CD4-positive, alpha-beta T cell treated with Interleukin-17A for 1 hour (primary cell): ENCODE measurements around the gene SLAMF1.
A peak's percentile ranks its signal among the peaks of the same experiment; 100 is the strongest.

Experiments used
- DNase-seq: peaks from one replicate; pipeline ENCODE4 v3.0.0-alpha.2; 2020

Gene SLAMF1

GRCh38 chr1:160622501-160623226, 24.2 kb downstream of the SLAMF1 start:
- no peak for DNase-seq

- DNase-seq: no peak
Measured at GRCh38 chr1:160621633-160622413, 25.0 kb downstream of the SLAMF1 start.

GRCh38 chr1:160620942-160621632, 25.8 kb downstream of the SLAMF1 start:
- DNase-seq: no peak

DNA sequence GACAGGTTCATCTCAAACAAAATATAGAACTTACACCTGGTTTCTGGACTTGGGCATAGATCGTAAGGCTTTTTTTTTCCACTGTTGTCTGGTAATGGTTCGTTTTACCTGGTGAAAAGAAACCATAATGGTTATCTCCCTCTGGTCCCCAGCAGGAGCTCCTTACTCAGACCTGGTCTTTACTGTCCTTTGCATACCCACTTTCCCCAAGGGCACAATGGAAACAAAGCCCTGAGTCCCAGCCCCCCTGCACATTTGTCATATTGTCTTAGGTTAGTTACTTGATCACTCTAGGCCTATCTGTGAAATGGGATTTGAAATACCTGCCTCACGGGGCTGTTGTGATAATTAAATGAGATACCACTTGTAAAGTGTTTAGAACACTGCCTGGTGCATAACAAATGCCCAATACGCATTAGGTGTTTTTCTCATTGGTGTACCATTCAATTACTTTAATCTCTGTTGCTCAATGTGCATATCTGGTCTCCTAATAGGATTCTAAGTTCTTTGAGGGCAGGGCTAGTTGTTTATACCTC, 27.0 kb downstream of the SLAMF1 start:
- DNase-seq: no peak

DNA sequence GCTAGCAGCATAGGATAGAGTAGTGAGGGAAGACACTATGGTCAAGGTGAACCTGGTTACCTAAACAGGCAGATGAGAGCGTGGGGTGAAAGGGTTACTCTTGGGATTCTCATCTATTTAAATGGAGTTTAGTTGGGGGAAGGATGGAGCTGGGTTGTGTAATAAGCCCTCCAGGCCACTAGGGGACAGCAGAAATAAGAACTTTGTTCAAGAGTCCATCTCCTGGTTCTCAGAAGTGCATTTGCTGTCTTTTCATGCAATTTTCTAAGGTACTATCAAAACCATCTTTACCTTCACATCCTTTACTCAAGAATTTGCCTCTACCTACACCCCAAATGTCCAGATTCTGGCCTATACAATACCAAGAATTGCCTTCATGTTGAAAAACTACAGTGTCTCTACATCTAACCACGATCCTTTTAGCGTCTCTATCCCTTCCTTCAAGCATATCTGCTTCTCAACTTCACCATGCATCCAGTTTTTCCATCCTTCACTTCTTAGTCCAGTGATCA, 28.0 kb downstream of the SLAMF1 start:
- DNase-seq: peak; percentile 70

- DNase-seq: no peak
Measured at GRCh38 chr1:160618327-160618726, 28.5 kb downstream of the SLAMF1 start.

GRCh38 chr1:160615660-160616059, 31.2 kb downstream of the SLAMF1 start:
- DNase-seq: no peak

- no peak for DNase-seq
Measured at GRCh38 chr1:160614410-160614809, 32.4 kb downstream of the SLAMF1 start.

DNA sequence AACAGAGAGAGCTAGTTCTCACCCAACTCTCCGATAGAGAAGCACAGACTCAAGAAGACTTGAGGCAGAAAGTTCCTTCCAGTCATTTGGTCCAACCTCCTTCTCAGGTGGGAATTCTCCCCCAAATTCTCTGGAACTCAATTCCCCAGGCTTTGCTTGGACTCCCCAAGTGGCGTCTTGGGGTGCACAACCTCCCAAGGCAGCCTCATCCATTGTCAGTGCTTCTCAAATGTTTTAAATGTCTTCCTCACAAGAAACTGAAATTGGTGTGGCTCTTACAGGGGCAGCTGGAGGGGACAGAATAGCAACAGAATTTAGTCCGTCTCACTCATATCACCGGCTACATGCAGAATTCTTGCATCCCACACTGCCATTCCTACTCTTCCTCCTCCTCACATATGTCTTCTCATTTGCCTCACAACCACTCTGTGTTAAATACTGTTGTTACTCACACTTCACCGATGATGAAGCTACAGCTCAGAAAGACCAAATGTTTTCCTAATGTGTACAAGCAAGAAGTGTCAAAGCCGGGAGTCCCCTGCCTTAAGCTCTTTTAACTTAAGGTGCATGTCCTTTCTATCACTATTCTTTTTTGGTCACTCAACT, 34.1 kb downstream of the SLAMF1 start:
- DNase-seq: no peak

GRCh38 chr1:160610569-160611242, 36.1 kb downstream of the SLAMF1 start:
- DNase-seq: no peak

DNA sequence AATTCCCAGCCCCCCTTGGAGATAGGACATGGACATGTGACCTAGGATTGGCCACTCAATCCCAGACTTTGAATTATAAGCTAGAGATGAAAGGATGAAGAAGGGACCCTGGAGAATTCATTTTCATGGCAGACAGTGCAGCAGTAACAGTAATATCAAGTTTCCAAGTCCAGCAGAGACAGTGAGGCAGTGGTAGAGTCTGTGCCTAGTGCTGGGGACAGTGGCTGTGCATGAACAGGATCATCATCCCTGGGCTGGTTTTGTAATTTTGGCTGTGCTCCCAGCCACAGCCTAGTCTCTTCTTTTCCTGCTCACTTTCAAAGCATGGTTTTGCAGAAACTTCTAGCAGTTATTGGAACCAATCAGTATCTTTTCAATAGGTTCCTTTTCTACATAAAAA, 37.9 kb downstream of the SLAMF1 start:
- no peak for DNase-seq

DNA sequence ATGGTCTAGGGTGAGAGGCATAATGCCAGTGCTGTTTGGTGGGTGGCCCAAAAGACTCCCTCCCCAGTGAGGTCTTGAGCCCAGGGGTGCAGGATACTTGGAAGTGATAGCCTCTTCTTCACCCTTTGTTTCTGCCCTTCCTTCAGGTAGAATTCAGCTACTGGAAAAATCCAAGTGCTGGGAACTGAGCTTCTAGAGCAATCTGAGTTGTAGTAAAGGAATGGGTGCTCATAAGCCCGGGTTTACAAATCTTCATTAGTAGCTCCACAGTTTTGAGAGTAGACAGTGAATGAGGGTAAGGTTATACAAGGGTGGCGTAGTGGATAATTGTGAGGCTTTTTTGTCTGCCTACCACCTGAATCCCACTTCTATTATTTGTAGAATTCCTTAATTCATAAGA, 38.3 kb downstream of the SLAMF1 start:
- DNase-seq: no peak

DNA sequence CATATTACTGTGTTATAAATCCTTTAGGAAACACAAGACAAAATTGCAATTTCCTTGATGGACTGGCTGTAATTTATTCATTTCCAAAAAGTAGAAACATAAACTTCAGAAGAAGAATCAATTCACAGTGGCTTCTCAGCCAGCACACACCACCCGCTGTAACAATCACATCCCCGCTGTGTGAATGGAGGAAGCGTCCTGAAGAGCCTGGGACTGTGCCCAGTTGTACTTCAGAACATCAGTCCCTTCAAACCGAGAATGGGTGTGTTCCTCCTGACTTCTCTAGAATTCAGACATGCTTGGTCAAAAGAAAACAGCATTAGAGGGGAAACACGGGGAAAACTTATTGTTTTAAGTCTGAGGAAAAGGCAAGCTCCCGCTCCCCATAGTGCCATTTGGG, 38.8 kb downstream of the SLAMF1 start:
- no peak for DNase-seq

DNA sequence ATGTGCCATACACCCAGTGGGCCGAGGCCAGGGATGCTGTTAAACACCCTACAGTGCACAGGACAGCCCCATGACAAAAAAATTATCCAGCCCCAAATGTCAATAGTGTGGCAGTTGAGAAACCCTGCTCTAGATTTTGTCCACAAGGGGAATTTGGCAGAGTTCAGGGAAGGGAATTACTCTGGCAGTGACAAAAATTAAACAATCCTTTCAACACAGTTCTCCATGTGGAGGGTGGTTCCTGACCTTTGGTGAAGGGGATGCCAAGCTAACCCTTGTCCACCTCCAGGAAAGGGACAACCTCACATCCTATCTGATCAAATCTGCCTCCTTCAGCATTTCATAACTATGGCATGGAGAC, 39.2 kb downstream of the SLAMF1 start:
- no peak for DNase-seq

DNA sequence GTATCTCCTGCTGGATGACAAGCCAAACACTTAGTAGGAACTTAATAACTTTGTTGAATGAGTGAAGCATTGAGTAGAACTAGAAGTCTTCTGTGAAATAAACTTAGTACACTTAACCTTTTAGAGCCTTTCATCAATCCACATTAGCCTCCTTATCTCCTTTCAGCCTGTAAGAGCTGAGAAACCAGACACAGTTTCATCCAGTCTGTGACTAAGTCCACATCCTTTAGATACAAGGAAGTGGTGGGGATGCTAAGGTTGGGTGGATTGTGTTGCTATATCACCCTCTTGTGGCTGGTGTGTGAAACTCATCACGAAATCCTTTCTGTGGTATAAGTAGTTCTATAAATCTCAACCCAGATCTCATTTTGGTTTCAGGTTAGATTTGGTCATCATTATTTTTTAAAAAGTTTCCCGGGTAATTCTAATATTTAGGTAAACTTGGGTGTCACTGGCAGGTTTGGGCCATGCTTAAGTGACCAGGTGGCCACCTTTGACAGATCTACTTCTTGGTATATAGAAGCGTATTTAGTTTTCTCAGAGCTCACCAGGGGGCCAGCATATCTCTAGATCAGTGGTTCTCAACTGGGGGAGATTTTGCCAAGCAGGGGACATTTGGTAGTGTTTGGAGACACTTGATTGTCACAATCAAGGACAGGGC, 39.7 kb downstream of the SLAMF1 start:
- DNase-seq: peak; percentile 89

- no peak for DNase-seq
Measured at GRCh38 chr1:160606611-160607010, 40.2 kb downstream of the SLAMF1 start.

- no peak for DNase-seq
Measured at GRCh38 chr1:160605792-160606479, 40.9 kb downstream of the SLAMF1 start.

- no peak for DNase-seq
Measured at GRCh38 chr1:160605205-160605604, 41.6 kb downstream of the SLAMF1 start.

DNA sequence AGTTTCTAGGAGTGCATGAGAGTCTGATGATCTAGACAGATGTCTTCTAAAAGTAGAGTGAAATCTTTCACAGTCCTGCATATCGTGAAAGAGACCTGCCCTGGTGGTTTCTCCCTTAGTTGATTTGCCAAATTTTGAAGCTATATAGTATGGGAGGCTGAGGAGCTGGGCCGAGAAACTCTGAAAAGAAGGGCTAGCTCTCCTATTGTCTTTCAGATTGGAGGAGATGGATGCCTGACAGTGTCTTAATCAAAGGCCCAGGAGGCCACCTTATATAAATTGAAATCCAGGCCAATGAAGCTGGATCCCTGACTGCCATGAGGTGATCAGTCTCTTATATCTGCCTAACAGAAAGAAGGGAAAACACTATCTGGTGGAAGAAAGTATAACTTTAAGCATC, 49.1 kb downstream of the SLAMF1 start:
- no peak for DNase-seq

GRCh38 chr1:160597051-160597450, 49.8 kb downstream of the SLAMF1 start:
- DNase-seq: no peak

DNA sequence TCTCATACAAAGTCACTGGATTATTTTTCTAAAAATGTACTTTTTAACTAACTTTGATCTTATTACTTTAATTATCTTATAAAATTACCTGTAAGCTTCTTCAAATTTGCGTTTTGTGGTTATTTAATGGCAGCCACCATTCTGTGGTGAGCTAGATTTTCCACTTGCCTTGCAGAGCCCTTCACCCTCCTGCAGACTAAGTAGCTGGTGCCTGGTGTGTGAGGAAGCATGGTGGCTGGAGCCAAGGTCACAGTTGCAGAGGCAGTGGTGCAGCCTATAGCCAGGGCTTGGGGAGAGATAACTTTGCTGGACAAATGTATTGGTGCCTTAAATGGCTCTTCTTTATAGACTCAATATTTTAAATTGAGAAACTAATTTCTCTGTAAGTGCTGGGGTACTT, 56.4 kb downstream of the SLAMF1 start:
- DNase-seq: no peak
